ENCODE measurements around the gene MOGAT2.

MOGAT2 gene

GRCh38 chr11:75775056-75775455 is 57.4 kb downstream of the MOGAT2 start:
- FAIRE-seq (no peak), DNase-seq (ENCODE audit: extremely low spot score, insufficient read length, low read depth) (no peak)

DNA sequence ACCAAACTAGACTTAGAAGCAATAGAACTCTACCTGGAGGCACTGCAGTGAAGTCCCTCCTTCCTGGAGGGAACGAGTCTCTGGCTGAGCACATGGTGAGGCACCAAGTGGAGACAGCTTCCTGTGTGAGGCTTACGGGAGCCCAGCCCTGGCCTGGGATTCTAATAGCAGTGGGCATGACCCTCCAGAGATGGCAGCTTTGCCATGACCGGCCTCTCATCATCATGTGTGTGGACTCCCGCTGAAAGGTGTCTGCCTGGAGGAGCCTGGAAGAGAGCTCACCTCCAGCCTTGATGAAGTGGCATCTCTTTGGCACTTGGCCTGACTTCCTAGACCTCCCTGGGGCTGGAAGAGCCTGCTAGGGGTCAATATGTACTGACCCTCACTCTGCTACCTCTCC is 58.9 kb downstream of the MOGAT2 start:
- FAIRE-seq (no peak), DNase-seq (ENCODE audit: extremely low spot score, insufficient read length, low read depth) (no peak)

- FAIRE-seq (no peak), DNase-seq (ENCODE audit: extremely low spot score, insufficient read length, low read depth) (no peak)
These were observed 59.9 kb downstream of the MOGAT2 start for GRCh38 chr11:75777461-75778110.

DNA sequence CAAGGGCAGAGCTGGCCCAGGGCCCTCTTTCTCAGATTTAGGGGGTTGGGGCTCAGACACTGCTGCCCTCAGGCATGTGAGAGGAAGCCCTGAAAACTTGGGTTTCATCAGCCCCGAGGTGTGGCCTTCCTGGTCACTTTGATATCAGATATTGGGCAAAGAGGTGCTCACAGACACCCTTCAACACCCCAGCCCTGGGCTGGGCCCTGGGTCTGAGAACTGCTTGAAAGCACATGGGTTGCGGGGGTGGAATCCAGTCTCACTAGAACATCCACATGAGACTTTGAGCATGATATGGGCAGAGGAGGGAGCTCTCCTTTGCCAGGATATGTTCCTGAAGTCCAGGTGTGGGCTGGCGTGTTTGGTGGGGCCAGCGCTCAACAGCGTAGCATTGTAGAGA is 61.3 kb downstream of the MOGAT2 start:
- FAIRE-seq (no peak), DNase-seq (ENCODE audit: extremely low spot score, insufficient read length, low read depth) (no peak)

DNA sequence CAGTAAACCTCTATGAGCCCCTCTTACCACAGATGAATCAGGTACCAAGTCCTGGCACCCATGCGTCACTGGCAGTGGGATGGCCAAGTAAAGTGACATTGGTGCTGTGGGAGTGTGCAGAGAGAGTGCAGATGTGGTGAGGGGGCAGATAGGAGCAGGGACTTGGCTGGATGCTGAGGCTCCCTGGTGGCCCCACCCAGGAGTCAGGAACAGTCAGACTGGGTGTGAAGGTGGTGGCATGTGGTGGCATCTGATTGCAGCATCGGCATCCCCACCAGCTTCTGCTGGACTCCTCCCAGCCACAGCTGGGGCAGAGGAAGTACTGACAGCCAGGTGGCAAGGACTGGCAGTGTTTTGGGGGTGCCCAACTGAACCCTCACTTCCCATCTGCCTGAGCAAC is 62.3 kb downstream of the MOGAT2 start:
- no peak for FAIRE-seq
- DNase-seq (ENCODE audit: extremely low spot score, insufficient read length, low read depth), result no peak

GRCh38 chr11:75780888-75781287 is 63.2 kb downstream of the MOGAT2 start:
- no peak for FAIRE-seq
- no peak for DNase-seq (ENCODE audit: extremely low spot score, insufficient read length, low read depth)

- DNase-seq (ENCODE audit: extremely low spot score, insufficient read length, low read depth), result no peak
- no peak for FAIRE-seq
These were observed 63.7 kb downstream of the MOGAT2 start for GRCh38 chr11:75781296-75781695.

DNA sequence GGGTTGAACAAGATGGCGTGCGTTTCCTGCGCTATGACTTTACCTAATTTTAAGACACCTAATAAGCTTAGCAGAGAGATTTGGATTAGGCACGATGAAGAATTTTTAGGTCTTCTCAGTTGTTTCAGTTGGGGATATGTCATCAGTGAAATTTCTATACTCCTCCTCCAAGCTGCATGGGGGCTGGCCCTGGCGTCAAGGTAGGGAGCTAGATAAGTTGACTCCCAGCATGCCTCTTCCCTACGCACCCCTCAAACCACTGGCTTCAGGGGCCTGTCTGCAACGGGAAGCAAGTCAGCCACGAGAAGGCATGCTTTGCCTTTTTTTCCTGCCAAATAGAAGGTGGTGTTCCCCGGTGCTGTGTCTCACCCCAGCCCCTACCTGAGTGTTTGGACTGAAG is 64.2 kb downstream of the MOGAT2 start:
- no peak for FAIRE-seq
- no peak for DNase-seq (ENCODE audit: extremely low spot score, insufficient read length, low read depth)
